Measurements from ENCODE around the gene ENTPD1.

- no peak for TF ChIP-seq CTCF (conservative IDR thresholded peaks at IDR 0.05; ENCODE audit: low read depth, low read length)
- no peak for TF ChIP-seq EZH2 (IDR thresholded peaks at IDR 0.05; ENCODE audit: borderline replicate concordance, low read depth, low read length, poor library complexity, severe bottlenecking)
Measured at GRCh38 chr10:95745501-95745900, 10.5 kb upstream of the ENTPD1 start.
